HS-5 (cell line): Measurements from ENCODE around the gene KCNQ4.

Source experiments
- DNase-seq: peaks from one replicate; pipeline ENCODE4 v3.0.0-alpha.2; 2012; ENCODE audit warnings: low read depth

Gene KCNQ4

DNA sequence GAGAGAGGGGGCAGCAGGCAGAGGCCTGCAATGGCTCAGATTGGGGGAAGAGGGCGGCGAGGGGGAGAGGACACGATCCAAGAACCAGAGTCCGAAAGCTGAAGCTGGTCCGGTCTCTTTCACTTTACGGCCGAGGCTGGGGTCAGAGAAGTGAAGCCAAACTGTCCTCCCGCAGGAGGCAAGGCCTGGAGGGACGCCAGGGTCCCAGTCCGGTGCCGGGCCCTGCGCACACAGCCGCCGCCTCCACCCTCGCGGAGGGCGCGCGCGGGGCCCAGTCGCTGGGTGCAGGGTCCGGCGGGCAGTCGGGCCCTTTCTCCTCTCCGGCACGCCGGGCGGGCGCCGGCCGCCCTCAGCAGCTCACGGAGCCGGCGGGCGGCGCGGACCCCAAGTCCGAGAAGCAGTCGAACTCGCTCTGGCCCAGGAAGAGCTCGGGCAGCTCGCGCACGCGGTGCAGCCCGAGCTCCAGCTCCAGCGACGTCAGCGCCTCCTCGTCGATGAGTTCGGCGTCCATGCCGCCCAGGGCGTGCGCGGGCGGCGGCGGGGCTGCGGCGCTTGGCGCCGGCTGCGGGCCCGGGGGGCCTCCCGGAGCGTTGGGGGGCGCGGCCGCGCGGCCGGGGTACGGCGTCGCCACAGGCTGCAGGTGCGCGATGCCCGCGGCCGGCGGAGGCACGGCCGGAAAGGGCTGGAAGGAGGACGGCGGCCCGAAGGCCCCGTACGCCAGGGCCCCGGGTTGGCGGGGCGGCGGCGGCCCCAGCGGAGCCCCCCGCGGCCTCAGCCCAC, 77.8 kb downstream of the KCNQ4 start:
- no peak for DNase-seq

DNA sequence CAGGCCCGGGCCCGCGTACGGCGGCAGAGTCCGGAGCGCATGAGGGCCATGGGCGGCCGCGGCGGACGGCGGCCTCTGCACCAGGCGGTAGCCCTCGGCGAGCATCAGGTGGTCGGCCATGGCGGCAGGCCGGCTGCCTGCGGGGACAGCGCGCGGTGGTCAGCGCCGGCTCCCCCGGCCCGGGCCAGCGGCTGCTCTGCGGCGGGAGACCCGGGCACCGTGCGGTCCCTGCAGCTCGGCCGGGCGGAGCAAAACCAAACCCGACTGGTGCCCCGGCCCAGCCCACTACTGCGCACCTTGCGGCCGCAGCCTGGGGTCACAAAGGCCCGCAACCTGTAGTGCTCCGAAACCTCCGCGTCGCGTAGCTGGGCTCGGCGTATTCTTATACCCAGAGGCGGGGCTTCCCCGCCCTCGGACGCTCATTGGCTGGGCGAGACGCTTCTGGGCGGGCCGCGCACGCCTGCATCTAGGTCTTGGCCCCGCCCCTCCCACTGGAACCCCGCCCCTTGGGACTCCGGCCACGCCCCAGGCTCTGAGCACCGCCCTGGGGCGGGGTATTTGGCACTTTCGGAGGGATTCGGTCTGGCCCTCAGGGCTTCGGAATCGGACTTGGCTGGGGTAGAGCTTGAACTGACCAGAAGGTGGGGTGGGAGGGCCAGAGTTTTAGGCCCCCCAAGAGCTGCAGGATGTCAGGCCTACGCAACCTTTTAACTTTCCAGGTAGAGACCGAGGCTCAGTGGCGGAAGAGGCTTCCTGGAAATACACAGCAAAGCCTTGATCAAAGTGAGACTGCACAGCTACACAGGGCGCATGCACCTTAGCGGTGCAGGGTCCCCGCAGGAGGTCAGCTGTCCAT, 78.6 kb downstream of the KCNQ4 start, which contains the start of gene CITED4:
Gene CITED4 (minus strand): TSS at position 356 of the 856 bp plus-strand sequence. CDS start 236 bp downstream, at position 120.
- peak; percentile 59 for DNase-seq

DNA sequence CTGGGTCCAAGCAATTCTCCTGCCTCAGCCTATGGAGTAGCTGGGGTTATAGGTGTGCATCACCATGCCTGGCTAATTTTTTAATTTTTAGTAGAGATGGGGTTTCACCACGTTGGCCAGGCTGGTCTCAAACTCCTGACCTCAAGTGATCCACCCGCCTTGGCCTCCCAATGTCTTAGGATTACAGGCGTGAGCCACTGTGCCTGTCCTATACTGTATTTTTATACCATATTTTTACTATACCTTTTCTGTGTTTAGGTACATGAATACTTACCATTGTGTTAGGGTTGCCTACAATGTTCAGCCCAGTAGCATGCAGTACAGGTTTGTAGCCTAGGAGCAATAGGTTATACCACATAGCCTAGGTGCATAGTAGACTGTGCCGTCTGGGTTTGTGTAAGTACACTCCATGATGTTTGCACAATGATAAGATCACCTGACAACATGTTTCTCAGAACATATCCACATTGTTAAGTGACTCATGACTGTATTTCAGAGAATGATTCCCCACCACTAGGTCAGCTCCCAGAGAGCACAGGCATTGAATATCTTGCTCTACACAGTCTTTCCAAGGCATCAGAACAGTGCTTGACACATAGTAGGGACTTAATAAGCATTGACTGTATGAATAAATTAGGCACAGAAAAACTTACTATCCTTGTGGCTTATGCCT, 84.6 kb downstream of the KCNQ4 start:
- no peak for DNase-seq

DNA sequence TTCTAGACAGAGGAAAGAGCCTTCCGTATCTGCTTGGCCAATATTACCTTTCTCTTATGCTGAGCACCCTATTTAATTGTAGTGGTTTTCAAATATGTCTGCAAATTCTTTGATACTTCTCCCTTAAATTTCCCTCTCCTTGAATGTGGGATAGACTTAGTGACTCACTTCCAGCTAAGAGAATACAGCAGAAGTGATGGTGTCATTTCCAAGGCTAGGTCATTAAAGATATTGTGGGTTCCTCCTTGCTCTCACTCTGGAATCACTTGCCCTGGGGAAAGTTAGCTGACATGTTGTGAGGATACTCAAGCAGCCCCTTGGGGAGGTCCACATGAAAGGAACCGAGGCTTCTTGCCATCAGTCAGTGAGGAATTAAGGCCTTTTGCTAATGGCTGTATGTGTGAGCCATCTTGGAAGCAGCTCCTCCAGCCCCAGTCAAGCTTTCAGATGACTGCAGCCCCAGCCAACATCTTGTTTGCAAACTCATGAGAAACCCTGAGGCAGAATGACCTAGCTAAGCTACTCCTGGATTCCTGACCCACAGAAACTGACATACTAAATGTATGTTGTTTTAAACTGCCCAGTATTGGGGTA, 86.6 kb downstream of the KCNQ4 start:
- DNase-seq = no peak

DNA sequence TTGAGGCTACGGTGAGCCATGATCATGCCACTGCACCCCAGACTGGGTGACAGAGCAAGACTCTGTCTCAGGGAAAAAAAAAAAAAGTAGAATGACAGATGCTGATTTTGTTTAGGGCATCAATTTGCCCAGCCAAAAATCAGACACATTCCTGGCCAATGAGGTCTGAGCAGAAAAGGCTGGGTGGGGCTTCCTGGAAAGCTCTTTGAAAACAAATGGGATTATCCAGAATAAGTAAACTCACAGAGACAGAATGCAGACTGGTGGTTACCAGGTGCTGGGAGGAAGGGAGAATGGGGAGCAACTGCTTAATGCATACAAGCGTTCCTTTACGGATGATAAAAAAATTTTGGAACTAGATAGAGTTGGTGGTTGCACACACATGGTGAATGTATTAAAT, 88.7 kb downstream of the KCNQ4 start:
- DNase-seq = no peak

DNA sequence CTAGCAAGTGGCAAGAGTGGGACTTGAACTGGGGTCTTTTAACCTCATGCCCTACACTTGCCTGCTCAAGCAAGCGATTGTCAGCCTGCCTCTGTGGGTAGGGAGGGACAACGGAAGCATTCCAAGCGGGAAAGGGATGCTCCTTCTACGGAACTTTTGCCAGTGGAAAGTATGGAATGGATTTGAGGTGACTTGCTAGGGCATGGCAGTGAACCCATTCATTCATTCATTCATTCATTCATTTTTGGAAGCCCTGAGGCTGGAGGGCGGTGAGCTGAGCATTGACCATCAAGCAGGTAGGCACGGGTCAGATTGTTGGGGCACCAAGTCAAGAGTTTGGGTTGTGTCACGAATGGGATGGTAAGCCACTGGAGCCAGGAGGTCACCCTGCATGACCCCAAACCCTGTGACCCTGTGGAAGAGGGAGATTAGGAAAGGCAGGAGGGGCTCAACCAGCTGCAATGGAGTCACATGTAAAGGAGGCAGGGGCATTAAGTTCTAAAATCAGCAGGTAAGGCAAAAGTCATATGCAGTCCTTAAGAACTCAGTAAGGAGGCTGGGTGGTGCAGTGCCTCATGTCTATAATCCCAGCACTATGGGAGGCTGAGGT, 90.4 kb downstream of the KCNQ4 start:
- DNase-seq = no peak

DNA sequence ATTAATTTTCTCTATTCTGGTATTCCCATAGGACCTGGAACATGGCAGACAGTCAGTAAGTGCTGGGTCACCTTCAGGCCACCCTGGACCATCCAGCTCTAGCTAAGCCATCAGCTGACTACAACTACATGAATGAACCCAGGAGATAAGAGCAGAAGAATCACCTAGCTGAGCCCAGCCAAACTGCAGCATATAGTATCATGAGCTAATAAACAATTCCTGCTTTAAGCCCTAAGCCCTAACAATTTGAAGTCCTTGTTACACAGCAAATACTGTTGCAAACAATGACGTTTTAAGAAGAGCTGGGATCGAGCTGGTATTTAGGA, 92.8 kb downstream of the KCNQ4 start:
- DNase-seq = no peak

DNA sequence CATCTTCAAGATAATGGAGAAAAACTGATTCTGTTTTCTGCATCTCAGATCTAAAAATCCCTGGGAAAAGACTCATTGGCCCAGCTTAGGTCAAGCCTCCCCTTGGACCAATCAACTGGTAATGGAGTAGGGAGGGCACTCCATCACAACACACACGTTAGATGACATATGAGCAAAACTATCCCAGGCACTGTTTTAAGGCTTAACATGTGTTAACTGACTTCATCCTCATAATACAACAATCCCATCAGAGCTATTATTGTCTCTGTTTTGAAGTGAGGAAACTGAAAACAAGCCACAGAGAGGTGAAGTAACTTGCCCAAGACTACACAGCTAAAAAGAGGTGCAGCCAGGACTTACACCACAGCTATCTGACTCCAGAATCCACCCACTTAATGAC, 93.3 kb downstream of the KCNQ4 start:
- no peak for DNase-seq

DNA sequence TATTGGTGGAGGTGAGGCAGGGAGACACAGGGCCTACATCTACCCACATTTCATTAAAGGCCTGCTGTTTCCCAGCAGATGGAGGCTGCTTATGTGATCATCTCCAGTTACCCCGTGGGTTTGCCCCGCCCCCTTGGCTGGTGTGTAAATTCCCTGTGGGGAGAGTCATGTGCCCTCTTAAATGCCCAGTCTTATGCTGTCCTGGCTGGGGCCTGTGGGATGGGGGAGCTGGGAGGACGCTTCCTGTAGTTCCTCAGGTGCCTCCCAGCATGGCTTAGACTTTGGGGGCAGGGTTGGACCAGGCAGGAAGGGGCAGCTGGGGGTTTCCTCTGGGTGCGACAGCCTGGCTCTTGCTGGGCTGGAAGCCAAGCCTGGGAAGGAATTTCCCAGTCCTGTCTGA, 94.1 kb downstream of the KCNQ4 start:
- DNase-seq = peak; percentile 71

DNA sequence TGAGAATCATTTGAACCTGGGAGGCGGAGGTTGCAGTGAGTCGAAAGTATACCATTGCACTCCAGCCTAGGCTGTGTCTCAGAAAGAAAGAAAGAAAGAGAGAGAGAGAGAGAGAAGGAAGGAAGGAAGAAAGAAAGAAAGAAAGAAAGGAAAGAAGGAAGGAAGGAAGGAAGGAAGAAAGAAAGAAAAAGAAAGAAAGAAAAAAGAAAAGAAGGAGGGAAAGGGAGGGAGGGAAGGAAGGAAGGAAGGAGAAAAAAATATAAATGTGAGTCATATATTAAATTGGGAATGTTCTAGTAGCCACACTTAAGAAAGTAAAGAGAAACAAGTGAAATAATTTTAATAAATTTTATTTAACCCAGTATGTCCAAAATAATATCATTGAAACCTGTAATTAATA, 95.3 kb downstream of the KCNQ4 start:
- DNase-seq = no peak

DNA sequence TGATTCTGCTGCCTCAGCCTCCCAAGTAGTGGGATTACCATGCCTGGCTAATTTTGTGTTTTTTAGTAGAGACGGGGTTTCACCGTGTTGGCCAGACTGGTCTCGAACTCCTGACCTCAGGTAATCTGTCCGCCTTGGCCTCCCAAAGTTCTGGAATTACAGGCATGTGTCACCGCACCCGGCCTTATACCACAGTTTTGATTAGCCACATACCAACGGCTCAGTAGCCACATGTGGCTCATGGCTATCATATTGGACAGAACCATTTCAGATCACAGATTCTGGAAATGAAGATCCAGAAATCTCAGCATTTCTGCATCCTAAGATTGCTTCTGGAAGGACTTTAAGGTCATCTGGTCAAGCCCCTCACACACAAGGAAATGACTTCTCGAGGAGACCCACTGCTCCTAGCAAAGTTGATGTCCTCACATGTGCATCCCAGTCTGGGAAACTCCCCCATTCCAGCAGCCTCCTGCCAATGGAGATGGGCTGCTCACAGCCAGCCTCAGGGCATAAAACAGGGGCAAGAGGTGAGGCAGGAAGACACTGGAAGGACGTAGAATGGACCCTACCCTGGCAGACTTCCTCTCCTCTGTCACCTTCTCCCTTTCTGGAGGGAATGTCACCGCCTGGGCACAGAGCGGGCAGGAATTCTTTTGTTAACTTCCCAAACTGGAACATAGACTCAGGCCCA, 96.0 kb downstream of the KCNQ4 start:
- no peak for DNase-seq

DNA sequence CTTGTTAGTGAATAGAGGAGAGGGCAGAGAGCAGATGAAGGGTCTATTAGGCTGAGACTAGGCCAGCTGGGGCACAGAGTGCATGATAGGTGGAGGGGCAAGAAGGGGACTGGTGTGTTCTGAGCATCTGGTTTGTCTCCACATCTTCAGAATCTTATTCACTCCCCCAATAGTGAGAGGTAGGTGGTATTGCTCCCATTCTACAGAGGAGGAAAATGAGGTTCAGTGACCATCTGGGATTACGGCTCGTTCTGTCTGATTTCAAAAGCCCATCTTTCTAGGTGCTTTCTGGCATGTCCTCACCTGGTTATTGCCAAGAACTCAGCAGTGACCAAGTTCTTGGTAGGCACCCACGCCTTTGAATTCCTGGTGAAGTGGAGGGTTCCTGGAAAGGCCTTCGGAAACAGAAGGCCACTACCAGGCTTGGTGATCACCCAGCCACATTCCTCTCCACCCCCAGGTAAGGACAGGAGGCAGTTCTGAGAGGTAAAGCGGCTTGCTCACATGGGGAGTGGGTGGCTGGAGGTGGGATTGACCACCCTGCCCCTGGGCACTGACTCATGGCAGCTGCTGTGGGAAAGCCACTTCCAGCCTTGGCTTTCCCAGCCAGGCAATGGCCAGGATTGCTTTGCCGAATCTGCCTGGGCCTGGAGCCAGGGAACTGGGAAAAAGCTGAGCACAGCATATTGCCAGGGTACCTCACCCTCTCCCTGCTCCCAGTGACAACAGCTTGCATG, 97.4 kb downstream of the KCNQ4 start:
- DNase-seq = no peak

DNA sequence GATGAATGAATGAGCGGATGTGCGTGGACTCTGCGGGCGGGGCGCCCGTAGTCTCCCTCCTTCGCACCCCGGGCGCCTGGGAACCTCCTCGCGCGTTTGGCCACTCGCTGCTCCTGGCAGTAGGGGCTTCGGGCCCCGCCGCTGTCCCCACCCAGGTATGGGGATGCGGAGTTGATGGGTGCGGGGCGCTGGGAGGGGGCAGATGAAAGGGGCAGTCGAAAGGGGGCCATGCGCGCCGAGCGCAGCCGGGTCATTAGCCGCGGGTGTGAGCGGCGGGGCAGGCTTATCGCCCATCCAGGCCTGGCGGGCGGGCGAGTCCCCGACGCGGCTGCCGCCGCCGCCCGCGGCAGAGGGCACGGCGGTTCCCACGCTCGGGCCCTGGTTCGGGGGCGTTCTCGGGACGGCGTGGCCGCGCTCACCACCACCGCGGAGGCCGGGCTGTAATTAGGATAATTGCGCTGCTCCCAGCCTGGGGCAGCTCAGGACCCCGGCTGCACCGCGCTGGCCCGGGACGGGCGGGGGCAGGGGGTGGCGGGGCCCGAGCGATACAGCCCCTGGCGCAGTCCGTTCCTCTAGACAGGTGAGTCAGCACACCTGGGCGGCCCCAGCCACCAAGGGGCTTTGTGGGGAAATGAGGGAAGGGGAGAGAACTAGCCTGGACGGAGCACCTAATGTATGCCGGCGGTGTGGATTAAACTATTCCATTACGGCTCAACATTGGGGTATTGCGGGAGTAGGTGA, 100.6 kb downstream of the KCNQ4 start:
- no peak for DNase-seq

DNA sequence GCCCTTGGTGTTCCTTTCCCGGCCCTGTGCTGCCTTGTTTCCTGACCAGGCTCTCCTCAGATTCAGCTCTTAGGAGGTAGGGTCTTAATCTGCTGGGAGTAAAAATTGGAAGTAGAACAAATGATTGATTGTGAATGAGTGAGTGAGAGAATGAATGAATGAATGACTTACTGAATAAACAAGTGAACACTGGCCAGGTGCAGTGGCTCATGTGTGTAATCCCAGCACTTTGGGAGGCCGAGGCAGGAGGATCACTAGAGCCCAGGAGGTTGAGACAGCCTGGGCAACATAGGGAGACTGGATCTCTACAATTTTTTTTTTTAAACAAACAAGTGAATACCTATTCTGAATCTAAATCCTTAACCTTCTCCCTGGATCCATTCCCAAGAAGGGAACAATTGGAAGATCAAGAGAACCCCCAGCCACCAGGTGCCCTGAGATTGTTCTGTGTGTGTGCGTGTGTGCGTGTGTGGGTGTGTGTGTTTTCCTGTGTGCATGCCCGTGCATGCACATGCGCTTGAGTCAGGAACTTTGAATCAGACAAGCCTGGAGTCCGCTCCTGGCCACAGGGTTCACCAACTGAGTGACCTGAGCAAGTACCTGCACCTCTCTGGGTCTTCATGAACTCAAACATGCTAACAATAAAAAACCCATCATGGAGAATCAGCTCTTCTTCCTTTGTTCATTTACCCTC, 102.9 kb downstream of the KCNQ4 start:
- no peak for DNase-seq

DNA sequence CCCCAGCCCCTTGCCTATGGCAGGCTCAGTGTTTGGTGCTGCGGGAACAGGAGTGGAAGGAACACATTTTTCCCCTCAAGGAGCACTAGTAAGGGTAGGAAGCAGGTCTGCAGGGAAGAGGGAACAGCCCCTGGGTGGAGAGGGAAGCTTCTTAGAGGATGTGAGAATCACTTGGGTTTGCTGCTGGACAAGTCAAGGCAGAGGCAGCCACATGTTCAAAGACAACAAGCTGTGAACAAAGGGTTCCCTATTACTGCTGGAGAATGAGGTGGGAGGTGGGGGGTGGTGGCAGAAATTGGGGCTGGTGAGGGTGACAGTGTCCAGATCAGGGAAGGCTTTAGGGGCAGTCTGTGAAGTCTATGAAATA, 103.4 kb downstream of the KCNQ4 start:
- no peak for DNase-seq

DNA sequence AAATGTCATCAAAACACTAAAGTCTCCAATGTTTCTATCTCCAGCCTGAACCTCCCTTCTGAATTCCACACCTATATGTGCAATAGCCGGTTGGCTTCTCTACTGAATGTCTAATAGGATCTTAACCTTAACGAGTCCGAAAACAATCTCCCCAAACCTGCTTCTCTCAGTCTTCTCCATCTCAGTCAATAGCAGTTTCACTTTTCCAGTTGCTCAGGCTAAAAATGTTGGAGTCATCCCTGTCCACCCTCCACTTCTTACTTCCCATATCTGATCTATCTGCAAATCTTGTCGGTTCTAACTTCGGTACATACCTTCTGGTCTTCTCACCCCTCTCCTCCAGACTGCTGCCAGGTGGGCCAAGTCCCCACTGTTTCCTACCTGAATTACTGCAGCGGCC, 104.1 kb downstream of the KCNQ4 start:
- DNase-seq = no peak
